CD4-positive, alpha-beta T cell treated with Interleukin-4 for 4 hours (primary cell): ENCODE data around the gene OR9Q1.

Experiments
- DNase-seq: peaks from one replicate; pipeline ENCODE4 v3.0.0-alpha.2; 2020

OR9Q1 gene

DNA sequence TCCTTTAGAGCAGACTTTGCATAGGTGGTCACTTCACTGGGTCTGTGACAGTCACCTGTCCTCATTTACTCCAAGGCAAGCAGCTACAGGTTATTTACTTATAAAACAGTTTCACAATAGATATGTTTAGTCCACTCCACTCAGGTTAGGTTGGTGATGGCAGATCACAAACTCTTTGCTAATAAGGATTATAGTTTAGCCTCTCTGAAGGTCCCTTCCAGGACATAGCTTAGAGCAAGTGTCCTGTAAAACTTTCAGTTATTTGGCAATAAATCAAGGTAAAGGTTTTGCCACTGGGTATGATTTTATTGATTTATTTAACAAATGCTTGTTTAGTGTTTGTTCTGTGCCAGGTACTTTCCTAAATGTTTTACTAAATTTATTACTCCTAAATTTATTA is 15.9 kb downstream of the OR9Q1 start:
- DNase-seq = no peak

DNA sequence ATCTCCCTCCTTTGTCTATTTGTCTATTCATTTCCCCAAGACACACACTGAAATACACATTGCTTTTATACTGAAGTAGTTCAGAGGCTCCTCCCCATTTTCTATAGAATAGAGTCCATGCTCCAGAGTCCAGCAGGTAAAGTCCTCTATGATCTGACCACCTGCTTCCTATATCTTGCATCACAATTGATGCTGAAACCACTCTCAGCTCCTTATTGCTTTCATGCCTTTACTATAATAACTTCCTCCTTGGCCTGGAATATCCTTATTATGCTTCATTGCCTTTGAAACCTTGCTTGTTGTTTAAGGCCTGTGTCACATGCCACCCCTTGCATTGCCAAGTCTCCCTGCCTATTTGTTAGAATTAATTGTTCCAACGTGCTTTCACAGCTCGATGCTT is 19.7 kb downstream of the OR9Q1 start:
- no peak for DNase-seq

DNA sequence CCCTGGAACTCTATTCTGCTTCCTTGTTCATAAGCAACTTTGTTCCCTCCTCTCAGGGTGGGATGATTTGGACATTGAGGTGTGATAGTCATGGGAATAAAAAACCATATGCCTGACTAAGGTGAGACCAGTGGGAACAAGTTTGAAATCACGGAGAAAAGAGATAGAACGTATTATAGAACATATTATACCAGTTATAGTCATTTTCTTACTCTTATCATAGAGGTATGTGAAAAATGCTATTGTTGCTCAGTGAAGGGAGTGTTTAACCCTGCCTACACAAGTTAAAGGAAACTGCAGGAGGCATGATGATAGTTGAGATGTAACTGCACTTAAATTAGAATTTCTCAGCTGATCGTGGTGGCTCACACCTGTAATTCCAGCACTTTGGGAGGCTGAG is 22.6 kb downstream of the OR9Q1 start:
- no peak for DNase-seq

DNA sequence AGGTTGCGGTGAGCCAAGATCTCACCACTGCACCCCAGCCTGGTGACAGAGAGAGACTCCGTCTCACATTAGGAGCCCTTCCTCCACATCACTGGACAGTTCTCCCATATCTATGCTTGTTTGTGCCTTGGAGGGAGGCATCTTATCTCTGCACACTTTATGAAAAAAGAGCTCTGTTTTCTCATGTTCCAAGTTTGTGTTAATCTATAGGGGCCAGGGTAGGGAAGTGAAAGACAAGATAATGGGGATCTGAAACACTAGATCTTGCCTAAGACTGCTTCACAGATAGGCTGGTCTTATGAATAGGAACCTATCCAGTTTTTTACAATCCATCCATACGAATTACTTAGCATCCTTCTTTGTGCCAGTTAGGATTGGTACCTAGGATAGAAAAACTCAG is 24.1 kb downstream of the OR9Q1 start:
- no peak for DNase-seq

DNA sequence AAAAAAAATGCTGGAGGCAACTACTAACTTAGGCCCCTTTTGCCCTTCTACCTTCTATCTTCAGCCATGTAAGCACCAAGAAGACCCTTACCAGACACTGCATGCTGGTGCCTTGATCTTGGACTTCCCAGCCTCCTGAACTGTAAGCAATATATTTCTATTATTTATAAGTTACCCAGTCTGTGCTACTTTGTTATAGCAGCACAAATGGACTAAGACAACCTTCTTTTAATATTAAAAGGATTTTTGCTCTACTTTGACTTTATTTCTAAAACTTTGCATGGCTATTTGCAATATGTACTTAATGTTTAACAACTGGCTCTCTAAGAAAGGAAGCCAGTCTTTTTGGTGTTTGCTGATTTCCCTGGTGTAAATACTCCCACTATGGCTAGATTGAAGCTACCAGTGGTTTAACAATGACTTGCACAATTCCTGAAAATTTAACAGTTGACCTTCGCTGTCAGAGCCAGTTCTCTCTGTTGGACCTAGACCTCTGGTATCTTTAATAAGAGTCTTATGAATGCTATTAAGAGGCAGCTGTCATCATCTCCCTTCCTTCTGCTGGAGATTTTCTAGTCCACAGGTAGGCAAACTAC is 32.2 kb downstream of the OR9Q1 start:
- DNase-seq = no peak

DNA sequence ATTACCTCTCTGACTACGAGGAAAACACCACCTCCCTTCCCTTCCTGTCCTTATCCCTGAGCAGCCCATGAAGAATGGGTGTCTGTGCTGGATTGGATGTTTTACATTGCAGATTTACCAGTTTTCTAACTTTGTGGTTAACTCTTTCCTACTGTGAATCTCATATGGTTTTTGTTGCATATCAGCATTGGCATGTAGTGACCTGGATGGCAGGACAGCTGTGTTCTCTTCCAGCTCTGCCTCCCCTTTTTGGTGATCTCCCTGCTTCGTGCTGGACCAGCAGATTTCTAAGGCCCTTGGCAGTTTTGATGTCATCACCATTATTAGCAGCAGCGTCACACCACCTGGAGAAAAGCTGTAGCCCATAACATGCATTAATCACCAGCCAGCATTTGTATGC is 33.8 kb downstream of the OR9Q1 start:
- no peak for DNase-seq

DNA sequence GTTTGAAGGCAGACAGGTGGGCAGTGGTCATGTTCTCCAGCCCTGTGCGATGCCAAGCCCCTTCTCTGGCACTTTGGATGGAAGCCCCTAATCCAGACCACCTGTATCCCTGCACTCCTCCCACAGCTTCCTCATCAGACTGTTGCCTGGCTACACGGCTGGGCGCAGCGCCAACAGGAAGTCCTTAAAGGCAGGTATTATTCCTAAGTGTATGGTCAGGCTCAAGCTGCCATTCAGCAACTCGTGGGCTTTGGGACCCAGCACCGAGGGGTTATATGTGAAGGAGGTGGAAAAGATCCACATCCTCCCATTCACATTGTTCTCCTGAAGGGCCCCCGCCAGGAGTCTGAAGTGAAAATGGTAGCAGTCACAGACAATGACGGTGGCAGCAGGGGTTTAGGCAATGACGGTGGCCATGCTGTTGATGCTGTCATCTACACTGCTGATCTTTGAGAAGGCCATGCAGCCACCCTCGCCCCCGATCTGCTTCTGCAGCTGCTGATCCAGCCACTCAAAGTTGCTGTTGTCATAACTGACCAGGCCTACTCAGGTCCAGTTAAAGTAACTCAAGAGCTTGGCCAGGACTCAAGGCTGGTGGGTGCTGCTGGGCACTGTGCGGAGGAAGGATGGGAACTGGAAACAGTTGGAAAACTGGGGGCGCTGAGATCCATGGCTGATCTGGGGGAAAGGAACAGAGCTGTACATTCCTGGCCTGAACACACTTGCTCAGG is 34.8 kb downstream of the OR9Q1 start:
- DNase-seq = no peak

DNA sequence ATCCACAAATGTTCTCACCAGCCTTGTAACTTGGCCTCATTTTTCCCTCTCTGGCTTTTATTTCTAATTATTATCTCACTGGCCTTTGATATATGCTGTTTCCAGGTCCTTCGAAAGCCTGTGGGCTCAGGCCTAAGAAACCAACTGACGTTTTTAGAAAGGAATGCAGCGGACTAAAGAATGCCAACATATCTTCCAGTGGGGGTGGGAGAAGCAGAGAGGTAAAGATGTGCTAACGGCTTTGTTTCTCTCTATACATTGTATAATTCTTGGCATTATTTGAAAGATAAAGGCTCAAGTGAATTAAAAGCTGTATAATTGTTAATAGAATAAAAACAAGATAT is 35.3 kb downstream of the OR9Q1 start:
- no peak for DNase-seq

DNA sequence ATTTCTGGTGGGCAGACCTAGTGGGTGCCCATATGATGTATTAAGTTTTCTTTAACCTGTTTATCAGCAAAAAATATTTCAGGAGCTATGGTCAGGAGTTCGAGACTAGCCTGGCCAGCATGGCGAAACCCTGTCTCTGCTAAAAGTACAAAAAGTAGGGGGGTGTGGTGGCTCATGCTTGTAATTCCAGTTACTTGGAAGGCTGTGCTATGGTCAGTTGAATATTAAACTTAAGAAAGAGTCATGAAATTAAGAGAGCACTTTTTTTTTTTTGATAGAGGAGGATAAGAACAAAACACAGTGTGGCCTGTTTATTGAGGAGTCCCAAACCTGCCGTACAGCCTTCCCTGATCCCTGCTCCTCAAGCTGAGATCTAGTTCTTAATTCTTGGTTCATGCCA is 36.9 kb downstream of the OR9Q1 start:
- no peak for DNase-seq

DNA sequence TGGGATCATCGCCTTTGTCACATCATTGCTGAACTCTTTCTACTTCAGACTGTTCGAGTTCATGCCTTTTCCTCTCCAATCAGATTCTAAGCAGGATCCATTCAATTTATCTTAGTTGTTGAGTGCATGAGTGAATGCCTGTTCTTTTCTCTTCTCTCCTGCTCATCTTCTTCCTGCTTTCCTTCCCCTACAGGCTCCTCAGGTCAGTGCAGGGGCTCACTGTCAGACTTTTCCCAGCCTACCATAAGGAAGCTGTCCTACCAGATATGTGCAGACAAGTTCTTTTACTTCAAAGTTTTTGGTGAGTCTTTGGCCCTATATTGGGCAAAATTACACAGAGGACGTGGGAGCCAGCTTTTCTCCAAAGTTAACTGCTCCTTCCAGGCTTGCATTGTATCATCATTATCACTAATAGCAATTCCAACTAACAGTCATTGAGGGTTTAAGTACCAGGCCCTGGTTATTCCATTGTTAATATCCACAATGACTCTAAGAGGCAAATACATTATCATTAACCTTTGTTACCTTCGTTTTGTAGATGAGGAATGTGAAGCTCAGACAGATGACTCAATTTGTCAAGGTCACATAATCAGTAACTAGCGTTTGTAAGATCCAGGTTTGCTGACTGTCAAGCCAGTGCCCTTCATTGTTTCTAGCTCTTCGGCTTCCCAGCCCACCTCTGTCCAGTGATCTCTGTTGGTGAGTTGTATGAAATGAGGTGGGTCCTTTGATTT is 37.4 kb downstream of the OR9Q1 start:
- DNase-seq = no peak

DNA sequence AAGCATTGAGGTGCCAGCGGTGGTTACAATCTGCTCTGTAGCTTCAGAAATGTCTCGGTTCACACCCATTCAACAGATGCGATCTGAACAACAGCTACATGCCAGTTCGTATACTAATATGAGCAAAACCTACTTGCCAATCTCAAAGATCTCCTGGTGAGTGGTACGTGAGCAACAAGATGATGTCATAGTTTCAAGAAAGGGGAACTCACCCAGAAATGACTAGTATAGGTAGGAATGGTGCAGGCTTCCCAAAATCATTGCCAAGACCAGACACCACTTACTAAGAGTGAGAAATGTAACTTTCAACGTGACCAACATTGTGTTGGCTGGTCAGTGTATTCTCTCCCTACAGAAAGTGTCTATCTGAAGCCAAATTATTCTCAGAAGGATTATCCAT is 38.1 kb downstream of the OR9Q1 start:
- DNase-seq = no peak

DNA sequence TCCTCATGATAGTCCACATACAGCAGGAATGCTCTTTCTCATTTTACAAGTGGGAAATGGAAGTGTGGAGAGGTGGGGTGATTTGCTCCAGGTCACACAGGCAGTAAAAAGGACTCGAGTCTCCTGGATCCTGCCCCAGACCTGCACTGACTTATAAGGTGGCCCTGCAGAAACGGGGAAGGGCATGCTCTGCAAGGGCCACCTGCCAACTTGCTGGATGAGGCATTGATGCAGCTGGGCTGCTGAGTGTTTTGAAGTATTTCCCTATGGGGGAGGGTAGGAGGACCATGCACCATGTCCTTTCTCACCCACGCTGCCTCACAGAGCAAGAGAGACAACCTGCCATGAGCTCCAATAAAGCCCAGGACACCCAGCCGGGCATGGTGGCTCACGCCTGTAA is 44.0 kb downstream of the OR9Q1 start:
- no peak for DNase-seq

DNA sequence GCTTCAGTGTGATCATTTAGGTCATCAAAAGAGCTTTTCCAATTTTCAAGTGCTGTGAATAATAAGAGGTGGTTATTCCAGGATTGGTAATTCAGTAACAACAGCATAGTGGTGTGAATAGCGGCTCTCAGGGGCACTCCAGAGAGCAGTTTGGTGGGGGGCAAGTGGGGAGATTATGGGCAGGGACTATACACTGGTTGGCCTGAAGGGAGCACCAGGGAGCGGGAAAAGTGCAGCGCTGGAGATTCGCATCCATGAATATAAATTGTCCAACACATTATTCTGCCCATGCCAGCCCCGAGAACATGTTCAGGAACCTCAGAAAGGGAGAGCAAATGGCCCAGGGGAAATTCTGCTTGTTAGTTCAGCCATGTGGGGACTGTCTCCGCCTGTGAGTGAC is 45.0 kb downstream of the OR9Q1 start:
- no peak for DNase-seq

DNA sequence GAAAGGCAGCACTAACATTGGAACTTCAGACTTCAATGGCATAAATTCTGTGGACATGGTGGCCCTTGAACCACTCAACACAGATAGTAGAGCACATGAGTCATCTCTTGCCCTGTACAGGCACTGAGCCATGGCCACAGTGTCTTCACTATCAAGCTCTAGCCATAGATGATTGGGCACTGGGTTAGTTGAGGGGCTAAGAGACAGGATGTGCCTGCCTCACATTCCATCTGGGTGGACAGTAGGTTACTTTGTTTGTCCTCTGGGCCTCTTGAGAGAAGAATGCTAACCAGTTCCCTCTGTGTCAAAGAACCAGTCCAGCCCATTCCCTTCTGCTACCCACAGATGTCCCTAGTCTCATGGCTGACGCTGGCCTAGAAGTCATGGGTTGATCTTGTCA is 46.9 kb downstream of the OR9Q1 start:
- no peak for DNase-seq

DNA sequence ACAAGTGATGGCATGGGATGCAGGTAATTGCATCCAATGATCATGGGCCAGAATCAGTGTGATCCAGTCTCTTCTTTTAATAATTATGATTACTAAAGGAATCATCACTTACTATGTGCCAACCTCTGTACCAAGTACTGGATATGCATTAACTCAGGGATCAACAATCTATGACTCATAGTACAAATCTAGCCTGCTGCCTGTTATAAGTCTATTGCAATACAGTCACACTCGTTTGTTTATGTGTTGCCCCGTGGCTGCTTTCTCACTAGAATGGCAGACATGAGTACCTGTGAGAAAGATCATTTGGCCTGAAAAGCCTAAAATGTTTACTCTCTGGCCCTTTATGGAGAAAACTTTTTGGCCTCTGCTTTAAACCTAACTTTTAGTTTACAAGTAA is 52.1 kb downstream of the OR9Q1 start:
- no peak for DNase-seq

DNA sequence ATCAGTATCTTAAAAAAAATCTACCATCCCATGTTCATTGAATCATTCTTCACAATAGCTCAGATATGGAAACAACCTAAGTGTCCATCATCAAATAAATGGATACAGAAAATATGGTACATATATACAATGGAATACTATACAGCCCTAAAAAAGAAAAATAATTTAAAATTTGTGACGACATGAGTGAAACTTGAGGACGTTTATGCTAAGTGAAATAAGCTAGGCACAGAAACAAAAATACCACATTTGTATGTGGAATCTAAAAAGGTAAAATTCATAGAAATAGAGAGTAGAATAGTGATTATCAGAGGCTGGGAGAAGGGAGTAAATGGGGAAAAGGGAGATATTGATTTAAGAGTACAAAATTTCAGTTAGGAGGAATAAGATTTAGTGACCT is 62.8 kb downstream of the OR9Q1 start:
- DNase-seq = no peak

DNA sequence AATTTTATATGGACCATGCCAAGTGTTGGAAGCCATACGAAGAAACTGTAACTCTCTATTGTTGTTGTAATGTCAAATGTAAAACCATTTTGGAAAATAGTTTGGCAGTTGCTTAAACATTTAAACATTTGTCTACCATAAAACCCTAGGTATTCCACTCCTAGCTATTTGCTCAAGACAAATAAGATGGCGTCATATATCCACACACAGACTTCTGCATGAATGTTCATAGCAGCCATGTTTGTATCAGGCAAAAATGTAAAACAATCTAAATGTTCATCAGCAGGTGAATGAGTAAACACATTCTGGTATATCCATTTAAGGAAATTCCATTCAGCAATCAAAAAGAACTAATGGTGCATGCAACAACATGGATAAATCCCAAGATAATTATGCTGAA is 73.8 kb downstream of the OR9Q1 start:
- DNase-seq = no peak

DNA sequence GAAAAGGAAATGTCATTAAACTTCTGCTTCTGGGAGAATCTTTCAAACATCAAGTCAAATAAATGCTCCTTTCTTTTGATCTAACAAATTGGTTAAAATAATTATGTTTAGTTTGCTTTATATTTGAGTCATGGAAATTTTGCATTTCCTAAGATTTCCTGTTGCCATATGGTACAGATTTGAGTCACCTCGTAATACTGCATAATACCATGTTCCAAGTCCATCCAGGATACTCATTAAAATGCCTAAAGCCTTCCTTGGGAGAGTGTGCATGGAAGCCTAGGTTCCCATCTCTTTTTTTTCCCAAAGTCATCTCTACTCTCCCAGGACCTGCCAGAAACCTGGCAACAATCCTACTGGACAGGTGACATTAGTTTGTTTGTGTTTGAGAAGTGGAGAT is 97.4 kb downstream of the OR9Q1 start:
- DNase-seq = no peak

DNA sequence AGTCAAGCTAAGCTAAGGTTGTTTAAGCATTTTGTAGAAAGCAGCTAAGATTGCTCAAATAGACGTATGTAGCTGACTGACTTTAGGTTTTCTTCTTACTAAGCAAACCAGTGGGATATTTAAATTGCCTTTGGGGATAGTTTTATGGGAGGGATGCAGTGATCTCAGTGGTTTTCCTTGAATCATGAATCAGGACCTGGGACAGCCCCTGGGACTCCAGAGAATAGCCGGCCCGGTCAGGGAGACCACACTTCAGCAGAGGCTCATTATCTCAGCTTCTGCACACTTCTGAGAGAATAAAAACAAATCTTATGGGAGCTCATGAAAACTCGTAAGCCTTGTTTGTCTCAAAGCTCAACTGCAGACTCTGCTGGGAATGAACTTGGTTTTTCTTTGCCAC is 101.8 kb downstream of the OR9Q1 start, which contains the start of gene OR9I1:
OR9I1 (minus strand) TSS at position 62 of the 400 bp plus-strand sequence. CDS start 6,086 bp downstream, outside the sequence.
- no peak for DNase-seq

DNA sequence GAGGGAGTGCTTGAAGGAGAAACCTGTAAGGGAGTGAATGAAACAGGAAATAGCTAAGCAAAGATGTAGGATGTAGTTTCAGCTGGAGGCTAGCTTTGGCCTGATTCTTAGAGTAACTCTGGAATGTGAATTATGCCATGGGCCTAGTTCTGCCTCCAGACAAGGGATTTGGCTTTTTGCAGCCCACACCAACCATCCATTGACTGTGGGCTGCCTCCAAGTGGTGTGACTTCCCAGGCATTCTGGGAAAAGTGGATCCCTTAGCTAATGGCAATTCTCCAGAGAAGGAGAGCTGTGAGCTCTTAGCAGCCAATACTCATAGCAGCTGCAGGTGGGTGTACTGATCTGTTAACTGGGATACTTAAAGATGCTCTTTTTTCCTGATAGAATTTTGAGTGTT is 103.7 kb downstream of the OR9Q1 start:
- no peak for DNase-seq

DNA sequence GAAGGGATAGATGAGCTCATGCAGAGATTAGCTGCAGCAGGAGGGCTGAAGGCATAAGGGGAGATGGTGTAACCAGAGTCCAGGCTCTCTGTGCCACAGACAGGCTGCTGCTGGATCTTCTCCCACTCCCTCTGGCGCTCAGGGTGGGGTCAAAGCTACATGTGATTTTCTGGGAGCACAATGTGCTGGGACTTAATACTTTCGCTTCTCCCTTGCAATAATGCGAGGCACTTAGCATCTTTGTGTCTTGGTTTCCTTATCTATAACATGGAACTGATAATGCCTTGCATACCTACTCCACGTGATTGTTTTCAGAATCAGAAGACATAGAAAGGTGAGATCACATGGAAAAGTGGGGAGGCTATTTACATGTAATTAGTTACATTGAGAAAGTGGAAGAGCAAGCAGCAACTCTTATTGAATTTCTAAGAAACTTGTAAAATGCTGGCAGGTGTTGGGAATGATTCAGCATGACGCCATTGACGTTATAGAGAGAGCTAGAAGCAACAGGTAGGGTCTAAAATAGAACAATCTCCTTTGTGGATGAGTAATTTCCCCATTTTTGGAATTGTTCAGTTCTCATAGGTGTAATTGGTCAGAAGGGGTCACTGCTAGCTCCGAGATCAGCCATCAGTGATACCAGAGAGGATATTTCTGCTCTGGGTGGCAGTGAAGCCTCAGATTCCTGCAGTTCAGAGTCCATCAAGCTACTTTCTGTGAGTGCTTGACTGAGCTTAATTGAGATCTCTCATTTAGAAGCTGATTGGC is 109.8 kb downstream of the OR9Q1 start:
- no peak for DNase-seq

DNA sequence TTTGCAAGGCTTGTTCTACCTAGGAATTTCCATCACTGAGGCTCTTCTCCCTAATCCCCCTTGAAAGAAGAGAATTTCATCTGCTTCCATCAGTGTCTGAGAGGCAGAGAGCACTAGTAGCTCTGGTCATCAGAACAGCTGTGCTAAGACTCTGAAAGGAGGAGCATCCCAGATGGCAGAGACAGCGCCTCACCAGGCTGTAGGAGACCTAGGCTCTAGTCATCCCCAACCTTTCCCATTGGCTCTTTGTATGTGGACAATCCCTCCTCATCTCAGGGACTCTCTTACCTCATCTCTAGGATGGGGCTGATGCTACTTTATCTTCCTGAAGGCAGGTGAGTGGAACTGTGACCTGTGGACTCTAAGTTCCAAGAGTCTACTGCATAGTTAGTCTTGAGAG is 110.5 kb downstream of the OR9Q1 start:
- DNase-seq = no peak

DNA sequence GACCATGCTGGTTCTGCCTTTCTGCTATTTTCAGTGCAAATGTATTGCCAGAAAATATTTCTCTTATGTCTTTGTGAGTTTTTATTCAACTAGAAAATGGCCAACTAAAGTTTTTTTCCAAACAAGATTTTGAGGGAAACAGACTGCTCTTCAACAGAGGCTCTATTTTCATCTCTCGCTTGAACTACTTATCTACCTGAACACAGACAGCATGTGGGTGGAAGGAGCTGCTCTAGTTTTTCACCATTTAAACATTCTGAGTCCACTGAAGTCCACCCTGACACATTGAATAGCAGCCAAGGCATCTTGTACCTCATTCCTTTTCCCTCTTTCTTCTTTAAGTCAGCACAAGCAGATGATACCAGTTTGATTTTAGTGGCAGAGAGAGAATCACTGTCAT is 111.5 kb downstream of the OR9Q1 start:
- no peak for DNase-seq

DNA sequence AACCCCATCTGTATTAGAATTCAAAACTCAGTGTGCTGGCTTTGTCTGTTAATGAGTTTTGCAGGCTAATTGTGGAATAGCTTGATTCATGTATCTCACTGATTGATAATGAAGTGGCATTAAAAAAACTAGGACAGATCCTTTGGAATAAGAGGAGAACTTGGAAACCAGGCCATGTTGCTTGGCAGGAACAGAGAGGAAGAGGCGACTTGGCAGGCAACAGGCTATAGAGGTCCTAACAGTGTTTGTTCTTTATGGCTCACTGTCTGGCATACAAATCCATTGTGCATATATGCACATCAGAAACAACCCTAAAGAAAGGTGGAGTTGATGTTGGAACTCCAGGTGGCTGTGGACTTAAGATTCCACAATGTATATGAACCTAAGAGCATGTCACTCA is 119.1 kb downstream of the OR9Q1 start:
- DNase-seq = no peak
